C4-2B (cell line): Measurements from ENCODE around the gene SH3RF2.

ENCODE experiments used
- CTCF ChIP-seq: fragments of 450-650 bp; conservative IDR thresholded peaks from 2 replicates; pipeline ENCODE4 v1.5.1; 2017; ENCODE audit warnings: mild to moderate bottlenecking
- ZFX ChIP-seq: fragments of 450-650 bp; IDR thresholded peaks from 2 replicates; pipeline ENCODE4 v1.6.1; 2017

GRCh38 chr5:145944328-145944727 lies 8.0 kb downstream of the SH3RF2 start:
- TF ChIP-seq CTCF, result no peak
- TF ChIP-seq ZFX, result no peak
